ENCODE measurements around the gene SBF2.

- TF ChIP-seq, protein P1, sequence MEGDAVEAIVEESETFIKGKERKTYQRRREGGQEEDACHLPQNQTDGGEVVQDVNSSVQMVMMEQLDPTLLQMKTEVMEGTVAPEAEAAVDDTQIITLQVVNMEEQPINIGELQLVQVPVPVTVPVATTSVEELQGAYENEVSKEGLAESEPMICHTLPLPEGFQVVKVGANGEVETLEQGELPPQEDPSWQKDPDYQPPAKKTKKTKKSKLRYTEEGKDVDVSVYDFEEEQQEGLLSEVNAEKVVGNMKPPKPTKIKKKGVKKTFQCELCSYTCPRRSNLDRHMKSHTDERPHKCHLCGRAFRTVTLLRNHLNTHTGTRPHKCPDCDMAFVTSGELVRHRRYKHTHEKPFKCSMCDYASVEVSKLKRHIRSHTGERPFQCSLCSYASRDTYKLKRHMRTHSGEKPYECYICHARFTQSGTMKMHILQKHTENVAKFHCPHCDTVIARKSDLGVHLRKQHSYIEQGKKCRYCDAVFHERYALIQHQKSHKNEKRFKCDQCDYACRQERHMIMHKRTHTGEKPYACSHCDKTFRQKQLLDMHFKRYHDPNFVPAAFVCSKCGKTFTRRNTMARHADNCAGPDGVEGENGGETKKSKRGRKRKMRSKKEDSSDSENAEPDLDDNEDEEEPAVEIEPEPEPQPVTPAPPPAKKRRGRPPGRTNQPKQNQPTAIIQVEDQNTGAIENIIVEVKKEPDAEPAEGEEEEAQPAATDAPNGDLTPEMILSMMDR (IDR thresholded peaks at IDR 0.05; ENCODE audit: poor library complexity, severe bottlenecking), result no peak
- TF ChIP-seq EP300 (conservative IDR thresholded peaks at IDR 0.05; ENCODE audit: poor library complexity, severe bottlenecking), result no peak
- TF ChIP-seq EZH2 (IDR thresholded peaks at IDR 0.05; ENCODE audit: borderline replicate concordance, insufficient read depth, low read length, poor library complexity, severe bottlenecking), result no peak
- no peak for TF ChIP-seq POLR2AphosphoS5 (IDR thresholded peaks at IDR 0.05)
- no peak for TF ChIP-seq RAD21 (conservative IDR thresholded peaks at IDR 0.05)
- no peak for TF ChIP-seq REST (IDR thresholded peaks at IDR 0.05; ENCODE audit: borderline replicate concordance)
These were observed 163.1 kb downstream of the SBF2 start for GRCh38 chr11:10130875-10131274.
